Stimulated activated CD8-positive, alpha-beta memory T cell treated with anti-CD3 and anti-CD28 coated beads, Interleukin-4, amount 100 ng/mL, for 4 hours (primary cell): Measurements from ENCODE around the gene CTSV.
"Not testable (repeated sequence)": the region's sequence is repeated elsewhere in the genome, so short reads cannot be mapped to it uniquely, and the experiment has no call there.

Experiments used
- DNase-seq, 2 donors: peaks; one replicate each; pipeline ENCODE4 v3.0.0-alpha.2; 2020; ENCODE audit warnings: low read depth in 2 of 2, low spot score in 1 of 2

The CTSV gene

GRCh38 chr9:97045300-97045699, 6.4 kb upstream of the CTSV start:
- DNase-seq = no peak

DNA sequence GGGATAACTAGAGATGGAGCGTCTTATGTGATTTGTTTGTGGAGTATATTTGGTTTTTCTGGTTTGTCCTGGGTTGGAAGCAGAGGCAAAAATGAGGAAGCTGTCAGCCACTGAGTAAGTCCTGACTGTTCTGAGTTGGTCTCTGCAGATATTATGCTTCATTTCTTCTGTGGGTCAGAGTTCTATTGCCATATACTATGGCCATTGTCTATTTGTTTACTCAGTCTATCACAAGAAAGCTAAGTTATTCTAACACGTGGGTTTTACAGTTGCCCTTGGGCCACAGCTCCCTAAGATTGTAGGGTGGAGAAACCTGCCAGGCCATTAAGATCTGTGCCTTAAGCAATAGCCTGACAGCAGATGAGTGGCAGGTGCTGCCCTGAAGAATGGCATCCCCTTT, 3.0 kb upstream of the CTSV start:
- DNase-seq = no peak

- no peak for DNase-seq
These were observed 545 bp upstream of the CTSV start for GRCh38 chr9:97039514-97039860.

- not testable (repeated sequence) for DNase-seq
These were observed 15.4 kb downstream of the CTSV start for GRCh38 chr9:97023505-97023904.

DNA sequence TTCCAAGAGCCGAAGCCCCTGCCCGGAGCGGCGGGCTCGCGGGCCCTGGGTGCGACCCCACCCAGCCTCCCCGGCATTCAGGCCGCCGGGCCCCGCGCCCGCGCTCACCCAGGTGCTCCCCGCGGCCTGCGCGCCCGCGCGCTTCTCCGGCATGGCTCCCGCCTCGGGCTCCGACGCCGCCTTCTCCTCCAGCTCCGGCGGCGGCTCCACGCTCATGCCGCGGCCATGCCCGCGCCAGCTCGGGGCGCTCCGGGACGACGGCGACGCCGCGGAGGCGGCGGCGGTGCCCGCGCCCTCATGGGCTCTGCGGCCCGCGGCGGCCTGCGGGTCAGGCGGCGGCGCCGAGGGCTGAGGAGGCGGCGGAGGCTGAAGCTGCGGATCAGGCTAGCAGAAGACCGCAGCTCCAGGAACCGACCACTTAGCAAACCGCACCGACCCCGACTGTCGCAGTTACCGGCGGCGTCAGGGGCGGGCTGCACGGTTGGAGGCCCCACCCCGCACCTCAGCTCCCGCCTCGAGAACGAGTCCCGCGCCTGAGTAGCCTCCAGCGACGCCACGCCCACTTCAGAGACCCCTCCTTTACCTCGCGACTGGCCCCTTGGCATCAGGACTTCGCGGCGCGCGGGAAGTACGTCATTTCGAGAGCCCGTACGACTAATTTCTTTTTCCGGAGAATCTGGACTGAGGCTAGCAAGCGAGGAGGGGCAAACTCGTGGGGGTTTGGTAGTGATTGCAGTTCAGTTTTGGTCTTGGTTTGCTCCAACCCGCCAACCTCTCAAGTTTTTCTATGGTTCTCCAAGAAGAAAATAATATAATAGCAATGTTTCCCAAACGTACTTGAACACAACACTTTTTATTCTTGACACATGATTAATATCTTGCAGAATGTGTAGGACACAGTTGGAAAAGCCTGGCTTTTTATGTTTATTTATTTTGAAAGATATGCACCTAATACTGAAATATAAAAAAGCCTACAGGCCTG, 25.5 kb downstream of the CTSV start:
- DNase-seq = peak; percentile 42 to 44

DNA sequence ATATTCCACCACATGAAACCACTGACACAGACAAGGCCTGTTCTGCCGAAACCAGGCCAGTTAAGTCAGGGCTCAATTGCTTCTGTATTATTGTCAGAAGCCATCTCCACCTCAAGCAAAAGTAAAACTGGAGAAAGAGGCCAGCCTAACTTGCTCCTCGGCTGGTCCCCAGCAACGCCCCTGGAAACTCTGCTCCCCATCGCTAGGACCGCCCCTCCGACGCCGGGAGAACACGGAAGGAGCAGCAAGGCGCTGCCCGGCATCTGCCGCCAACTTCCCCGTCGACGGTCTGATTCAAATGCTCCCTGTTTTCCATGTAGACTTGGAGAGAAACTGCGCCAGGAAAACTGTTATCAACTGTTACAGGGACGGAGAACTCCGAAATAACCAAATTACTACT, 26.3 kb downstream of the CTSV start:
- DNase-seq = not testable (repeated sequence)

- DNase-seq = not testable (repeated sequence)
These were observed 36.7 kb downstream of the CTSV start for GRCh38 chr9:97002195-97002594.

DNA sequence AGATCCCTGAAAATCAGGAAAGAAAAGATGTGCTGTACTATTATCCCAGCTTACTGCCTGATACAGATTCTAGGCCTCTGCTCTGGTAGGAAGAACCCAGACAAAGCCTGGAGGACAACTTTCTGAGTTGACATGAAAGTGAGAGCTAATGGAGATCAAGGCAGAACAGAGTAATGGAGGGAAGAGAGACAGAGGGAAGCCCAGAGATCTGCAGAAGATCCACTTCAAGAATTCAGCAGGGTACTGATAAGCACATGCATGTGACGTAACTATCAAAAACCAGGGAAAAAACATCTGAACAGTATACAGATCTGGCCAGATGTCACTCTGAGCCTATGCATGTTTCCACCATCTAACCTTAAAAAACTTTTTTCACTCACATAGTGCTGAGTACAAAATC, 37.6 kb downstream of the CTSV start:
- not testable (repeated sequence) for DNase-seq

DNA sequence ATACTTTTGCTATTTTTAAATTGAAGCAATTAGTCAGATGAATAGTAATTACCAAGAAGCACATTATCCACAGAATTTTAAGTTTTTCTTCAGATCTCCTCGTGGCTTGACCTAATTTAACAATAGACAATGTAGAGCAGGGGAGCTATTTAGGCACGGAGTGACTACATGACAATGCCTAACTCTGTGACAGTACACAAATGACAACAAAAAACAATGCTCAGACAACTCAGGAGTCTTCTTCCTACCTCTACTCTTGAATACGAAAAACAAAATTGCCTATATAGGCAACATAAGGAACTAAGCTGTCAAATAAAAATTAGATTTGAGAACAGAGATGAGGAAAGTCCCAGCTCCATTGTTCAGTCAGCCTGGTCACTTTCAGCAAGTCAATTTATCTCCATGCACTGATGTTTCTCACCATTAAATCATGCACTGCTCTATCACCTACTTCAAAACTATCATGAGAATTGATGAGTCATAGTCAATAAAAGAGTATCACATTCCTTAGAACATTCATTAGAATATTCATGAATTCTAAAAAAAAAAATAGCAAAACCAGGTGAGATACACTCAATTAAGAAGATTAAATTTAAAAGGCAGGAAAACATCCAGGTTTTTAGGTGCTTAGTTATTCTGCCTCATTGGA, 38.7 kb downstream of the CTSV start:
- DNase-seq = not testable (repeated sequence)

GRCh38 chr9:96999733-97000132, 39.2 kb downstream of the CTSV start:
- DNase-seq = not testable (repeated sequence)

DNA sequence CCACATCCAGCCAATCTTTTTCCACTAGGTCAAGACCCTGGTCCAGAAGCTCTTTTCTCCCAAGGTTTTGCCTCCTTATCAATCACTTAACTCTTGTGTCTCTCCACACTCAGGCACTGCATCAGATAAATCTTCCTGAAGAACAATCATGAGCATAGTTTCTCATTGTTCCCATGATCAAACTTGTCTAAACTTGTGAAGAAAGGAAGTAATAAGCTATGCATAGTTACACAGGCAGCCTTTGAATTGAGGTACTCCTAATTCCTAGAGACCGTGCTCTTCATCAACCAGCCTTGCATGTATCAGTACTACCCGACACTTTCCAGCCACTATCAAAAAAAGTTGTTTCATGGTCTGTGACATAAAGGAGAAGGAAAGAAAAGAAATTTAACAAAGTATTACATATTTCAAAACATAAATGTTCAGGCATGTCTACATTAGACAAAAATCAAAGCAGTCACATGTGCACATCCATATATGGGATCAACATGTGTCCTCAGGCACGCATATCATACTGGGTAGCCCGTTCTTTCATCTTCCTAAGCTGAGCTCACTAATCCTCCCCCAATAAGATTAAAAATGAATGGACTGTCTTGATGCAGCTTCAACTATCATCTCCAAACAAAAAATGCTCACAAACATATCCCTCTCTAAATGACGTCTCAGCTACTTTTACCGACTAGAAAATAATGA, 41.8 kb downstream of the CTSV start:
- DNase-seq = not testable (repeated sequence)

GRCh38 chr9:96994531-96995016, 44.4 kb downstream of the CTSV start:
- DNase-seq = not testable (repeated sequence)

GRCh38 chr9:96992303-96992702, 46.6 kb downstream of the CTSV start:
- not testable (repeated sequence) for DNase-seq

DNA sequence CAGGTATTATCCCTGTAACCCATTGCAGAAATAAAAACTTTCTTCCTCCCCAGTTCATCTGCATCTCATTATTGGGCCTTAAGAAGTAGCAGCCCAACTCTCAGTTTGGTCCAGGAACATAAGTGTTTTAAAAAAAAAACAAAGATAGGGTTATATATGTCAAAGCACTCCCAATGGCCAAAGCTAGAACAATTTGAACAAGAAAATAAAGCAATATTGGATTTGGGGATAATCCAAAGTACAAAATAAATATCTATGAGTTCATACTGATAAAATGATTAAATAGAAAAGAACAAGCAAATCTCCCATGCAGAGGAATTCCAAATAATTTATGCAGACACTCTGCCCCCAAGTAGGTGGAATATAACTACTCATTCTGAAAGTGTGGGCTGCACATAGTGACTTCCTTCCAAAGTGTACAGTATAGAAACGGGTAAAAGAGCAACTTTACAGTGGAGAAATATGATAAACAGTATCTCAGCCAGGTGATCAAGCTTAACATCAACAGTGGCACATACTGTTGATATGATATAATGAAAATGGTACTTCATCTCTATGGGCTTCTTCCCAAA, 49.1 kb downstream of the CTSV start:
- DNase-seq = not testable (repeated sequence)

GRCh38 chr9:96984887-96985286, 54.1 kb downstream of the CTSV start:
- not testable (repeated sequence) for DNase-seq

DNA sequence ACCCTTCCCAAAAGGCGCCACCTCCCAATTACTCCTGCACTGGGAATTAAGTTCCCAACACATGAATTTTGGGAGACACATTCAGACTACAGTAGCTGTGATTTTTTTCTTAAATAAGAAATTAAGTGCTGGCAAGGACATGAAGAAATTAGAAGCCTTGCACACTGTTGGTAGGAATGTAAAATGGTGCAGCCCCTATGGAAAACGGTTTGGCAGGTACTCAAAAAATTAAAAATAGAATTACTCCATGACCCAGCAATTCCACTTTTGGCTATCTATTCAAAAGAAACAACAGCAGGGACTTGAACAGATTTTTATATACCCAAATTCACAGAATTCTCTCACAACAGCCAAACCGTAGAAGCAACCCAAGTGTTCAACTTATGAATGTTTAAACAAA, 54.8 kb downstream of the CTSV start:
- not testable (repeated sequence) for DNase-seq

GRCh38 chr9:96983496-96984122, 55.3 kb downstream of the CTSV start:
- not testable (repeated sequence) for DNase-seq
